ENCODE data around the gene NEK3.
"Not testable (repeated sequence)": the region's sequence is repeated elsewhere in the genome, so short reads cannot be mapped to it uniquely, and the experiment has no call there.

- not testable (repeated sequence) for TF ChIP-seq CTCF, POLR2AphosphoS5, POLR2A (IDR thresholded peaks at IDR 0.05)
Observed at GRCh38 chr13:52202506-52202905, 43.1 kb upstream of the NEK3 start.
